Measurements from ENCODE around the gene PANX2.

PANX2 gene

DNA sequence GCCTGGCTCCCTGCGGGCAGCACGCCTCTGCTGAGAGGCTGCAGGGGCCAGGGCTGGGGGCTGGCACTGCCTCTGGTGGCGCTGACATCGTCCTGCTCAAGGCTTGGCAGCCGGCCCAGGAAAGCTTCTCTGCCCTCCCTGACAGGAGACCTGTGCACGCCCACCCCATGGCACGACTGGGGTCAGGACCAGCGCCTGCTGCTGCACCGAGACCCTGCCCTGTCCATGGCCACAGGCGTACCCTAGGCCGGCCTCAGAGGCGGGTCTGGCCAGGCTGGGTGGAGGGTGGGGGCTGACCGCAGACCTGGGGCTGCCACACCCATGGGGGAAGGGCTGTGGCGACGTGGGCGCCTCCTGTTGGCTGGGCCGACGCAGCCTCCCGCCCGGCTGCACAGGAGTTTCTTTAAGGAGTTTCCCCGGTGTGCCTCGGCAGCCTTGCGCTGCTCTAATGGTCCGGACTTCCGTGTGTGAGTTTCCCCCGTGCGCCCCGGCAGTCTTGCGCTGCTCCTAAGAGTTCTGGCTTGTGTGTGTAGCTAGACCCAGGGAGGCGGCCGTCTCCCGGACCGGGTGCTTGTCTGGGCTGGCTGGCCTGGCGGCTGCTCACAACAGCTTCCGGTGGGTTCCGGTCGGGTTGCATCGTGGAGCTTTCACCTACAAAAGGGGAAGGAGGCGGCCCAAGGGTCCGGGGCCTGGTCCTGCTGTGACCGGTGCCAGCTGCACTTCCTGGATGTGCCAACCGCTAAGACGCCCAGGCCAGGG lies 19.8 kb downstream of the PANX2 start:
- peaks cover 81% of the 10 kb centered on the region for H3K36me3 Mint-ChIP-seq (ENCODE audit: low read depth)
- intact Hi-C loops (cut with micrococcal nuclease): loop anchor here (5.0 kb wide), 1 partner anchor 43 kb away; no protein-coding TSS in a partner anchor
- peak overlapping the region; percentile 83 for H3K4me3 Mint-ChIP-seq
- peaks cover 76% of the 10 kb centered on the region for H3K4me1 Mint-ChIP-seq (ENCODE audit: low read depth)
- H3K27me3 Mint-ChIP-seq: no peaks in the 10 kb centered on the region
- H3K9me3 Mint-ChIP-seq: no peaks in the 10 kb centered on the region
- H3K27ac Mint-ChIP-seq: peak overlapping the region; percentile 95

DNA sequence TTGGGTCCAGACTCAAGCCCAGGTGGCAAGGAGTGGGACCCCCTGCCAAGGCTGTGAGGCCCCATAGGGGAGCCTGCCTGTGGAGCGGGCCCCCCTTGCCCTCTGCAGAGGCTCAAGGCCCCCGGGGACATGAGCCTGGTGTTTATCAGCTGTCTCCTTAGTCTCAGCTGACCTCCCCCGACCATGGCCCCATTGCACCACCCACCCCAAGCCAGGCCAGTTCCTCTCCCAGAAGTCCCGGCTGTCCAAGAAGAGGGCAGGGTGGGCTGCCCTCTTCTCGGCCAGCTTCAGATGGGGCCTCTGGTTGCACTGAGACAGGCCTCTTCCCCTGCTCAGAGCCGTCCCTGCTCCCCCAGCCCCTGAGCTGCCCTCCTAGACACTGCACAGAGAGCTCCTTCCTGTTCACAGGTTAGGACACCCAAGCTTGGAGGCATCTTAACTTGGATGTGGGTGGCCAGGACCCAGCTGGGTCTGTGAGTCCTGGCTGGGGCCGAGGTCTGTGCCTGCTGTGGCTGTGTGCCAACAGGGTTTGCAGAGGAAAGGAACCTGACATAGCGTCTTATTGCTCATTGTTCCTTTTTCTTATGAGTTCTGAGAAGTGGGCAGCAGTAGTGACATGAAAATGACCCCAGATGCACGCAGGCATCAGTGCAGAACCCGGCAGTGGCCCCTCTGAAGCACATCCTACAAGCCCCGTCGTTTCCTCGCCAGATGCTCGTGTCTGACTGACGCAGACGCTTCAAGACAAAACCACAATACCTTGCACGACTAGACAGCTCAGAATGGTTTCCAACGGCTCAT lies 20.6 kb downstream of the PANX2 start:
- Mint-ChIP-seq H3K4me3 (peak overlapping the region; percentile 83), H3K27ac (peak overlapping the region; percentile 95), H3K36me3 (ENCODE audit: low read depth) (peaks cover 89% of the 10 kb centered on the region), H3K4me1 (ENCODE audit: low read depth) (peaks cover 76% of the 10 kb centered on the region), H3K27me3 (no peaks in the 10 kb centered on the region), H3K9me3 (no peaks in the 10 kb centered on the region)
- intact Hi-C loops (cut with micrococcal nuclease): loop anchor here (5.0 kb wide), 1 partner anchor 44 kb away; no protein-coding TSS in a partner anchor

DNA sequence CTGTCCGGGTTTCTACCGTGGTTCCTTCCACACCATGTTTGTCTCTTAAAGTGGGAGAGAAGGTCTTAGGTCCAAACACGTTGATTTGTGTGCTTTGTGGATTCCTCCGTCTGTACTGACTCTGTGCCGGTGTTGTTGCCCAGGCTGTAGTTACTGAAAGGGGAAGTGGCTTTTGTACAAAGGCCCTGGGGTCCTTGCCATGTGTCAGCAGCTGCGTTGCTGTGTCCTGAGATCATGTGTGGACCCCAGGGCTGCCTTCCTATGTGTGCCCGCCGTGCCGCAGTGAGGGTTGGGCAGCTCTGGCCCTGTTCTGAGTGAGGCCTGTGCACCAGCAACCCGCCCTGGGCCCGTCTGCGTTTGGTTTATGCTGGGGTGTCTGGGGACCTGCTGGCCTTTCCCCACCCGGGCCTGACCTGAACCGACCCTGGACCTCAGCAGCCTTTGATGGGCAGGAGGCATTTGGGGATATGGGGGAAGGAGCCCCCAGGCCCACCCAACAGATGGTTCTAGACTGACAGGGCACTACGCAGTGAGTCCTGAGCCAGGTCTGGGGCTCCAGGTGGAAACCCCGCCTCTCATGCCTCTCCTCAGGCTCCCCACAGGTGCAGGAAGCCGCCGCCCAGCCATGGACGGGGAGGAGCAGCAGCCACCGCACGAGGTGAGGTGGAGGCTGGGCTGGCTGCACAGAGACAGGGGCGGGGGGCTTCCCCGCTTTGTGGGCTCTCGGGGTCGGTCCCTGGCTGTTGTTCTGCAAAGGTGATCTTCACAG lies 22.1 kb downstream of the PANX2 start:
- H3K4me3 Mint-ChIP-seq: peak overlapping the region; percentile 83
- no peaks in the 10 kb centered on the region for H3K27me3 Mint-ChIP-seq
- no peaks in the 10 kb centered on the region for H3K9me3 Mint-ChIP-seq
- intact Hi-C loops (cut with micrococcal nuclease): loop anchor here (5.0 kb wide), 1 partner anchor 45 kb away; no protein-coding TSS in a partner anchor
- H3K36me3 Mint-ChIP-seq (ENCODE audit: low read depth): peaks cover 94% of the 10 kb centered on the region
- H3K27ac Mint-ChIP-seq: peak overlapping the region; percentile 95
- H3K4me1 Mint-ChIP-seq (ENCODE audit: low read depth): peaks cover 65% of the 10 kb centered on the region

DNA sequence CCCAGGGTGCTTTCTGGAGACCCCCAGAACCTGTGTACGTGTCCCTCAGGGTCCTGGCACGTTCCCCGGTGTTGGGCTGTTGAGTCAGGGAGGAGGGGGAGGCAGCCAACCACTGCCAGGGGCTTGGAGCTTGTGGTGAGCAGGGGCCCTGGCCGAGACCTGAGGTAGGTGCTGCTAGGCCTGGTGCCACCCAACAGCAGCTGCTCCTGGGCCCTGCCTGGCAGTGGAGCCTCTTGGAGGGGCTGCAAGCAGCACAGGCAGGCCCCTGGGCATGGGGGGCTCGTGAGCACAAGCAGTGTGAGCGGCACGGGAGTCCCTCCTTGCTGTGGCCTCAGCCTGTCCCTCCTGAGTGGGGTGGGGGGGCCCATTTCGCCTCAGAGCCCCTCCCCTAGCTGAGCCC lies 23.1 kb downstream of the PANX2 start:
- H3K9me3 Mint-ChIP-seq: no peaks in the 10 kb centered on the region
- H3K36me3 Mint-ChIP-seq (ENCODE audit: low read depth): peaks cover 94% of the 10 kb centered on the region
- H3K4me3 Mint-ChIP-seq: no peak overlapping the region
- no peaks in the 10 kb centered on the region for H3K27me3 Mint-ChIP-seq
- H3K4me1 Mint-ChIP-seq (ENCODE audit: low read depth): peaks cover 55% of the 10 kb centered on the region
- peak overlapping the region; percentile 56 for H3K27ac Mint-ChIP-seq
- intact Hi-C loops (cut with micrococcal nuclease): loop anchor here (5.0 kb wide), 1 partner anchor 46 kb away; no protein-coding TSS in a partner anchor

DNA sequence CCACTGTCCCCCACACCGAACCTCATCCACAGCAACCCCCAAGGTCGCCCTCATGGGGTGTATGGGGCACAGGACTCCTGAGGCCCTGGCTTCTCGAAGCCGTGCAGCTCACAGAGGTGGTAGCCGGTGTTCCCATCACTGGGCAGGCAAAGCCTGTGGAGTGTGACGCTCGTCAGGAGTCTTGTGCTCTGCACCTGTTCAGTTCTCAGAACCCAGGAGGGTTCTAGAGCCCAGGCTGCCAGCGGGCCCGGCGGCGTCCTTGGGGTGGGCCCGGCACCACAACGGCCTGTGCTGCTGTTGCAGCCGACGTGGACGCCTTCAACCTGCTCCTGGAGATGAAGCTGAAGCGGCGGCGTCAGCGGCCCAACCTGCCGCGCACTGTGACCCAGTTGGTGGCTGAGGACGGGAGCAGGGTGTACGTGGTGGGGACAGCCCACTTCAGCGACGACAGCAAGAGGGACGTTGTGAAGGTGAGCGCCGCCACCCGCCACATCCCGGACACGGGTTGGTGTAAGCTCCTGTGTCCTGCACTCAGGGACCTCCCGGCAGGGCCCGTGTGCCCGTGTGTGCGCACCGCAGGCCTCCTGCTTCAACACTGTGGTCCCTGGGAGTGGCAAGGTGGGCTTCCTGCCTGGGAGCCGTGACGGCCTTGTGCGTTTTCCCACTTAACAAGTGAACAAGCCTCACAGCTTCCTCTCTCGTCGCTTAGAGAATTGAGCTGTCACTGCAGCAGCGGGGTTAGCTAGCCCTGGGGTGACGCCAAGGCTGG lies 23.7 kb downstream of the PANX2 start:
- peaks cover 94% of the 10 kb centered on the region for H3K36me3 Mint-ChIP-seq (ENCODE audit: low read depth)
- no peaks in the 10 kb centered on the region for H3K9me3 Mint-ChIP-seq
- peaks cover 50% of the 10 kb centered on the region for H3K4me1 Mint-ChIP-seq (ENCODE audit: low read depth)
- intact Hi-C loops (cut with micrococcal nuclease): loop anchor here (5.0 kb wide), 1 partner anchor 47 kb away; no protein-coding TSS in a partner anchor
- H3K4me3 Mint-ChIP-seq: no peak overlapping the region
- H3K27ac Mint-ChIP-seq: peak overlapping the region; percentile 56
- H3K27me3 Mint-ChIP-seq: no peaks in the 10 kb centered on the region

DNA sequence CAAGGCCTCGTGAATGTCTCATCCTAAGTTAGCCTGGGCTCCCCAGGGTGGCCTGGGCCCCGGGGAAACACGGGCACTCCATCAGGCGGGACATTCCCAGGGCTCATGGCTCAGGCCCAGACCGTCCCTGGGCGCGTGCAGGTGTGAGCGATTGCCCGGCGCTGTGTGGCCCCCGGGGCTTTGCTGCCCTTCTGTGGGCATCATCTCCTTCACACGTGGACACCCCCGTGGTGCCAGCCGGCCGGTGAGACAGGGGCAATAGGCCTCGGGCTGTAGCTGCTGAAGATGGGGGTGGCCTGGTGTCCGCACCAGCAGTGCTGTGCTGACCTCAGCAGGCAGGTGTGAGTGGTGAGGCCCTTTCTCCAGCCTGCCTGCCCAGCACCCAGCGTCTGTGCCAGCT lies 25.7 kb downstream of the PANX2 start:
- Mint-ChIP-seq H3K4me1 (ENCODE audit: low read depth) (peaks cover 44% of the 10 kb centered on the region), H3K4me3 (no peak overlapping the region), H3K9me3 (no peaks in the 10 kb centered on the region), H3K36me3 (ENCODE audit: low read depth) (peaks cover 88% of the 10 kb centered on the region), H3K27ac (peak overlapping the region; percentile 22), H3K27me3 (no peaks in the 10 kb centered on the region)
- intact Hi-C loops (cut with micrococcal nuclease): no loop called here

DNA sequence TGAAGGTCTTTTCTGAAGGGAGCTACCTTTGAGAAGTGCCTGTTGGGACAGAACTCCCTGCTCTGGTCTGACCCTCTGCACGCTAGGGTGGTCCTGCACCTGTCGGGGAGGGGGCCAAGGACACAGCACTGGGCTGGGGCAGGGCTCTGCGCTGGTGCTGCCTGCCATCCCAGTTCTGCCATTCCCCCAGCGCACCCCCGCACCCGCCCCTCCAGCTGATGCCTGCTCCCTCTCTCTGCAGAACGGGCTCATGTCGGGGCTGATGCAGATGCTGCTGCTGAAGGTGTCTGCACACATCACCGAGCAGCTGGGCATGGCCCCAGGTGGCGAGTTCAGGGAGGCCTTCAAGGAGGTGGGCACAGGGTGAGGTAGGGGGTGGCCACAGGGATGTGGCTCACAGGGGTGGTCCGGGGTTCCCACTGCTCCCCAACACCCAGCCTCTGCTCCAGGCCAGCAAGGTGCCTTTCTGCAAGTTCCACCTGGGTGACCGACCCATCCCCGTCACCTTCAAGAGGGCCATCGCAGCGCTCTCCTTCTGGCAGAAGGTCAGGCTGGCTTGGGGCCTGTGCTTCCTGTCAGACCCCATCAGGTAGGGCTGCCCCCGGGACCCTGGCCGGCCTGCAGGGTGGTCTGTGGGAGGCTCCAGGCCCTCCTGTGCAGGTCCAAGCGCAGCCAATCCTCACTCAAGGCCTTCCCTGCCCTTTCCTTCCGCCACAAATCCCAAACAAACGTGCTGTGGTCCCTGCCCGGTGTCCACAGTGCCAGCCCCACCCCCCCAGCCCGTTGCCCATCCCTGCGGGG lies 26.7 kb downstream of the PANX2 start:
- intact Hi-C loops (cut with micrococcal nuclease): no loop called here
- no peak overlapping the region for H3K4me3 Mint-ChIP-seq

DNA sequence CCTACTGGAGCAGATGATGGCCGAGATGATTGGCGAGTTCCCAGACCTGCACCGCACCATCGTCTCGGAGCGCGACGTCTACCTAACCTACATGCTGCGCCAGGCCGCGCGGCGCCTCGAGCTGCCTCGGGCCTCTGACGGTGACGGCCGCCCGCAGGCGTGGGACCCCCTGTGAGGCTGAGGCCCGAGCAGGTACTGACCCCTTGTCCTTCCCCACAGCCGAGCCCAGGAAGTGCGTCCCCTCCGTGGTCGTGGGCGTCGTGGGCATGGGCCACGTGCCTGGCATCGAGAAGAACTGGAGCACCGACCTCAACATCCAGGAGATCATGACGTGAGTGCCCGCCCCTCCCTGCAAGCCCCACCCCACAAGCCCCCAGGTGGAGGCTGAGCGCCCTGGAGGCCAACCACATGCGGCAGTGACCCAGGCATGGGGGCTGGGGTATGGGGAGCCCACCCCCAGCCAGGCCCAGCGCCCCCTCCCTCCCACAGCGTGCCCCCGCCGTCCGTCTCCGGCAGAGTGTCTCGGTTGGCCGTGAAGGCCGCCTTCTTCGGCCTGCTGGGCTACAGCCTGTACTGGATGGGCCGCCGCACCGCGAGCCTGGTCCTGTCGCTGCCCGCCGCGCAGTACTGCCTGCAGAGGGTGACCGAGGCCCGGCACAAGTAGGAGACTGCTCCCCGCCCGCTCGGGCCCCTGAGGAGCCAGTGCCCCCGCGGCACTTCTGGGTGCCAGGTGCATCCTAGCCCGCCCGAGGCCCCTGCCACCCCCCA lies 27.5 kb downstream of the PANX2 start:
- Mint-ChIP-seq H3K4me3 (no peak overlapping the region), H3K4me1 (ENCODE audit: low read depth) (peaks cover 39% of the 10 kb centered on the region), H3K36me3 (ENCODE audit: low read depth) (peaks cover 72% of the 10 kb centered on the region), H3K9me3 (no peaks in the 10 kb centered on the region), H3K27ac (no peak overlapping the region), H3K27me3 (no peaks in the 10 kb centered on the region)
- intact Hi-C loops (cut with micrococcal nuclease): no loop called here

More for the DNA sequence above, 26.7 kb downstream of the PANX2 start:
- Mint-ChIP-seq H3K27me3 (no peaks in the 10 kb centered on the region), H3K9me3 (no peaks in the 10 kb centered on the region), H3K4me1 (ENCODE audit: low read depth) (peaks cover 40% of the 10 kb centered on the region), H3K36me3 (ENCODE audit: low read depth) (peaks cover 79% of the 10 kb centered on the region), H3K27ac (no peak overlapping the region)

DNA sequence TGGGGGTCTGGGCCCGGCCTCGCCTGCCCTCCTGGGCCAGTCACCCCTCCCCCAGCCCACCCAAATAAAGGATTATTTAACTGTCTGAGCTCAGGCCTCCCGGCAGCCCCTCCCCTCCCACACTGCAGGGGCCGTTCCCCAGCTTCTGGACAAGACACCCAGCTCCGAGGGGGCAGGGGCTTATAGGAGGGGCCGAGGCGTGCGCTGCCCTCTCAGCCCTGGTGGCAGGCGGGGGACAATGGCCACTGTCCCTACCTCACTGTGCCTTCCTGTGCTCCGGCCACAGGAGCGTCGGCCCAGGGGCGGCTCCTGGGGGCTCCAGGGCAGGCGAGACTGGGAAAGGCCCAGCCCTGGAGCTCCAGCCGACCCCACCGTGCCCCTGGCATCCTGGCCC lies 28.1 kb downstream of the PANX2 start:
- Mint-ChIP-seq H3K36me3 (ENCODE audit: low read depth) (peaks cover 72% of the 10 kb centered on the region), H3K27ac (no peak overlapping the region)

DNA sequence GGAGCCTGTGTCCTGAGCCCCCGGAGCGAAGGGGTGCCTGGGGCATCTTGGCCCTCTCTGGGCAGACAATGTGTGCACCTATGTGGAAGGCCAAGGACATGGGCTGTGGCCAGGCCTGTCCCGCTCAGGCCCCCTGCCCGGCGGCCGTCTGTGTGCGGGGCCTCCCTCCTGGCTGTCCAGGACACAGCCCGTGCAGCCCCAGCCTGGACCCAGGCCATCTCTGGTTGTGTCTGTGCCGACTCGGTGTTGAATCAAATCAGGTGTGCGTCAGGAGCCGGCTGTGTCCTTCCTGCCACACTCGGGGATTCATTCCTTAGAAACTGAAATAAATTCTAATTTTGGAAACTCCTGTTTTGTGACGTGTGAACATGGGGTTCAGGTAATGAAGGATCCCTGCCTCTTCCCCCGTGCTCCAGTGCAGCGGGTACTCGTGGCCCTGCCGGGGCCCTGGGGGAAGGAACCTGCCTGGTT lies 28.8 kb downstream of the PANX2 start:
- H3K27ac Mint-ChIP-seq: peak overlapping the region; percentile 60
- intact Hi-C loops (cut with micrococcal nuclease): no loop called here
- H3K27me3 Mint-ChIP-seq: no peaks in the 10 kb centered on the region

More for the DNA sequence above, 28.1 kb downstream of the PANX2 start:
- Mint-ChIP-seq H3K4me1 (ENCODE audit: low read depth) (peaks cover 44% of the 10 kb centered on the region), H3K9me3 (no peaks in the 10 kb centered on the region), H3K27me3 (no peaks in the 10 kb centered on the region), H3K4me3 (no peak overlapping the region)
- intact Hi-C loops (cut with micrococcal nuclease): no loop called here

DNA sequence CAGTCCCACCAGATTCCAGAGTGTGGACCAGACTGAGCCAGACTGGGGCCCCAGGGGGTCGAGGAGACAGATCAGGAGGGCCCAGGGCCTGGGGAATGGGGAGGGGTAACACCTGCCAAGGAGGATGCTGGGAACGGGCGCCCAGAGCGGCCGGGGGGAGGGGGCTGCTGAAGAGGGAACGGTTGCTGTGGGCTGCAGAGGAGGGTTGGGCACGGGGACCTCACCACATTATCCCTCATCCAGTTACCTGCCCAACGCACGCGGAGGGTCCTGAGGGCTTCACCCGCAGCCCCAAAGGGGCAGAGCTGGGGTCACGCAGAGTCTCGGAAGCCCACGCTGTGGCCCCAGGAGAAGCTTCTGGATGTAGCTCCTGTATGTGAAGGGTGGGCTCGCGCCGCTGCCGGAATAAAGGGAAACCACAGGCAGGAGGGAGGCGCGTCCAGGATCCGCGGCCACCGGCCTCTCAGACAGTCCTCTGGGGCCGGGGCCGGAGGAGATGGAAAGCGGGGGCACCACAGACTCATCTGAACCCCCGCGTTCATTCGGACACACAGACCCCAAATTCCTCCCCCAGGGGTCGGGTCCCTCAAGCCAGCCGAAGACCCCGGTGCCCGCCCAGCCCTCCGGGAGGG lies 29.4 kb downstream of the PANX2 start:
- H3K9me3 Mint-ChIP-seq: no peaks in the 10 kb centered on the region
- peak overlapping the region; percentile 60 for H3K27ac Mint-ChIP-seq
- intact Hi-C loops (cut with micrococcal nuclease): loop anchor here (10.0 kb wide), 1 partner anchor 265 kb away; no protein-coding TSS in a partner anchor
- peak overlapping the region; percentile 68 for H3K4me3 Mint-ChIP-seq
- peaks cover 68% of the 10 kb centered on the region for H3K36me3 Mint-ChIP-seq (ENCODE audit: low read depth)
- no peaks in the 10 kb centered on the region for H3K27me3 Mint-ChIP-seq
- peaks cover 47% of the 10 kb centered on the region for H3K4me1 Mint-ChIP-seq (ENCODE audit: low read depth)

More for the DNA sequence above, 28.8 kb downstream of the PANX2 start:
- H3K36me3 Mint-ChIP-seq (ENCODE audit: low read depth): peaks cover 71% of the 10 kb centered on the region
- H3K9me3 Mint-ChIP-seq: no peaks in the 10 kb centered on the region
- H3K4me3 Mint-ChIP-seq: peak overlapping the region; percentile 68
- peaks cover 45% of the 10 kb centered on the region for H3K4me1 Mint-ChIP-seq (ENCODE audit: low read depth)
